Panc1 (cell line): Measurements from ENCODE around the gene OTOF.

Experiments used
- CTCF ChIP-seq: fragments of 450-650 bp; IDR thresholded peaks from 2 replicates; pipeline ENCODE4 v1.5.1; 2017; ENCODE audit warnings: mild to moderate bottlenecking
- TCF7L2 ChIP-seq: IDR thresholded peaks from 2 replicates; pipeline ENCODE4 v1.6.1; 2011; ENCODE audit warnings: mild to moderate bottlenecking, low read depth, low read length, inconsistent platforms

GRCh38 chr2:26487192-26487591, 9.3 kb upstream of the OTOF start:
- TF ChIP-seq CTCF (no peak), TCF7L2 (no peak)
